SK-N-SH treated with all-trans-retinoic acid at 6 μM for 48 hours (cell line): Measurements from ENCODE around the gene LRRC40.

Experiments
- ESRRG ChIP-seq: fragments of 250-450 bp; sonication (Bioruptor Pico); IDR thresholded peaks from 2 replicates; pipeline ENCODE4 v1.6.1; 2021; ENCODE audit warnings: mild to moderate bottlenecking
- ISL1 ChIP-seq: fragments of 250-450 bp; sonication (Bioruptor Pico); IDR thresholded peaks from 2 replicates; pipeline ENCODE4 v2.1.2; 2022; ENCODE audit warnings: mild to moderate bottlenecking, moderate library complexity
- TF ChIP-seq, protein P1 (sequence below): fragments of 250-450 bp; sonication (Bioruptor Pico); IDR thresholded peaks from 2 replicates; pipeline ENCODE4 v1.5.1; 2020; ENCODE audit warnings: low read depth, mild to moderate bottlenecking, moderate library complexity

- TF ChIP-seq ESRRG (CRISPR knock-in tag) (no peak), ISL1 (no peak)
- TF ChIP-seq, protein P1, sequence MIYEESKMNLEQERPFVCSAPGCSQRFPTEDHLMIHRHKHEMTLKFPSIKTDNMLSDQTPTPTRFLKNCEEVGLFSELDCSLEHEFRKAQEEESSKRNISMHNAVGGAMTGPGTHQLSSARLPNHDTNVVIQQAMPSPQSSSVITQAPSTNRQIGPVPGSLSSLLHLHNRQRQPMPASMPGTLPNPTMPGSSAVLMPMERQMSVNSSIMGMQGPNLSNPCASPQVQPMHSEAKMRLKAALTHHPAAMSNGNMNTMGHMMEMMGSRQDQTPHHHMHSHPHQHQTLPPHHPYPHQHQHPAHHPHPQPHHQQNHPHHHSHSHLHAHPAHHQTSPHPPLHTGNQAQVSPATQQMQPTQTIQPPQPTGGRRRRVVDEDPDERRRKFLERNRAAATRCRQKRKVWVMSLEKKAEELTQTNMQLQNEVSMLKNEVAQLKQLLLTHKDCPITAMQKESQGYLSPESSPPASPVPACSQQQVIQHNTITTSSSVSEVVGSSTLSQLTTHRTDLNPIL (CRISPR knock-in tag), result no peak
Observed at GRCh38 chr1:70195342-70195741, 10.0 kb downstream of the LRRC40 start.
